Endothelial cell of umbilical vein (primary cell): ENCODE measurements around the gene AHI1. TPM values are rescaled to one million over a fixed set of nuclear protein-coding genes. Genes with fewer than 3 reads are reported as not detected.

Source experiments
- BruUV-seq: library from RNA; stranded (reverse); fragments of 400-500 nt; replicated peaks from 2 replicates; lab custom pipeline; 2021; lab: Mats Ljungman, UMichigan
- CTCF ChIA-PET: fragments of 300-600, 350-600 bp; sonication (Branson Sonifier 250); formaldehyde crosslinking; loops from one replicate; lab custom pipeline; 2021; ENCODE audit warnings: antibody characterized with exemption, inconsistent platforms; lab: Charles Lee
- POLR2A ChIA-PET: fragments of 300-600, 350-600 bp; sonication (Branson Sonifier 250); formaldehyde crosslinking; loops from one replicate; lab custom pipeline; 2021; ENCODE audit warnings: antibody characterized with exemption, inconsistent platforms; lab: Charles Lee
- DNase-seq: peaks from one replicate; pipeline ENCODE4 v3.0.0-alpha.2; 2011; ENCODE audit warnings: low read depth, low spot score
- FAIRE-seq: peaks from 2 replicates; lab custom pipeline; 2011; peaks lifted over from hg19 to GRCh38; lab: Jason Lieb, UNC
- H2AFZ ChIP-seq: 2 replicates; pipeline ENCODE4 v1.6.0; 2012; ENCODE audit warnings: low read depth, low read length, control low read depth, inconsistent platforms
- H3K27ac ChIP-seq: 2 replicates; pipeline ENCODE4 v1.5.1; 2011; ENCODE audit warnings: low read depth, mild to moderate bottlenecking, control low read depth, low read length, moderate library complexity; ENCODE audit not compliant: insufficient read depth
- H3K27me3 ChIP-seq, 2 experiments: 2 replicates each; pipeline versions ENCODE4 v1.6.0 to v1.6.1; 2011; ENCODE audit warnings: low read length in 2 of 2, mixed read lengths in 1 of 2; ENCODE audit not compliant: control insufficient read depth in 2 of 2, insufficient read depth in 2 of 2
- H3K36me3 ChIP-seq, 2 experiments: 2 replicates in 1 of 2; 3 replicates in 1 of 2; pipeline ENCODE4 v1.5.1; 2011; ENCODE audit warnings: low read length in 2 of 2, mild to moderate bottlenecking in 1 of 2, moderate library complexity in 1 of 2; ENCODE audit not compliant: control insufficient read depth in 2 of 2, insufficient read depth in 2 of 2; ENCODE audit errors: extremely low read depth in 1 of 2
- H3K4me1 ChIP-seq: 3 replicates; pipeline ENCODE4 v1.5.1; 2011; ENCODE audit warnings: mild to moderate bottlenecking, low read length; ENCODE audit not compliant: control insufficient read depth, insufficient read depth; ENCODE audit errors: extremely low read depth
- H3K4me2 ChIP-seq: 2 replicates; pipeline ENCODE4 v1.6.1; 2011; ENCODE audit warnings: low read length, control low read depth, mixed read lengths; ENCODE audit not compliant: insufficient read depth
- H3K4me3 ChIP-seq, 3 experiments: fragments of 200-600 bp in 1 of 3; sonication (generic), shearing (Covaris generic) in 1 of 3; replicated peaks in 1 of 3; 2 replicates each; pipeline ENCODE4 v1.5.1; 2011 to 2016; ENCODE audit warnings: control low read depth in 3 of 3, low read length in 3 of 3, mild to moderate bottlenecking in 2 of 3, inconsistent platforms in 1 of 3, low read depth in 1 of 3, moderate library complexity in 1 of 3; ENCODE audit not compliant: insufficient read depth in 1 of 3
- H3K79me2 ChIP-seq: 2 replicates; pipeline ENCODE4 v1.6.0; 2012; ENCODE audit warnings: low read length, inconsistent platforms; ENCODE audit not compliant: control insufficient read depth, insufficient read depth
- H3K9ac ChIP-seq: replicated peaks from 2 replicates; pipeline ENCODE3; 2011; ENCODE audit warnings: low read length, control low read depth; ENCODE audit not compliant: insufficient read depth; ENCODE audit errors: extremely low read depth
- H3K9me1 ChIP-seq: replicated peaks from 3 replicates; pipeline ENCODE4 v1.6.0; 2011; ENCODE audit warnings: mild to moderate bottlenecking, low read length; ENCODE audit not compliant: control insufficient read depth, insufficient read depth; ENCODE audit errors: extremely low read depth
- H3K9me3 ChIP-seq: replicated peaks from 2 replicates; pipeline ENCODE4 v1.5.1; 2012; ENCODE audit warnings: low read length, inconsistent platforms; ENCODE audit not compliant: control insufficient read depth, insufficient read depth
- H4K20me1 ChIP-seq: replicated peaks from 2 replicates; pipeline ENCODE3; 2011; ENCODE audit warnings: mild to moderate bottlenecking, low read length; ENCODE audit not compliant: control insufficient read depth, insufficient read depth; ENCODE audit errors: extremely low read depth
- EZH2 ChIP-seq: IDR thresholded peaks from 2 replicates; pipeline ENCODE4 v1.6.1; 2012; ENCODE audit warnings: borderline replicate concordance, low read depth, mild to moderate bottlenecking, moderate library complexity, low read length, inconsistent platforms; ENCODE audit not compliant: severe bottlenecking
- FOS ChIP-seq: IDR thresholded peaks from 2 replicates; pipeline ENCODE4 v1.6.1; 2011; ENCODE audit warnings: mild to moderate bottlenecking, low read length, moderate library complexity, borderline replicate concordance; ENCODE audit not compliant: insufficient read depth
- GATA2 ChIP-seq: IDR thresholded peaks from 2 replicates; pipeline ENCODE4 v1.7.0; 2011; ENCODE audit warnings: low read depth, mild to moderate bottlenecking, moderate library complexity, mixed read lengths, low read length; ENCODE audit not compliant: insufficient read length, insufficient read depth
- JUN ChIP-seq: IDR thresholded peaks from 2 replicates; pipeline ENCODE4 v1.6.1; 2011; ENCODE audit warnings: borderline replicate concordance, low read depth; ENCODE audit not compliant: insufficient read length, insufficient read depth
- MYC ChIP-seq: IDR thresholded peaks from one replicate; pipeline ENCODE4 v1.6.1; 2011; ENCODE audit warnings: mild to moderate bottlenecking, low read depth, low read length
- POLR2A ChIP-seq: IDR thresholded peaks from 2 replicates; pipeline ENCODE4 v1.6.1; 2012; ENCODE audit warnings: low read depth, mild to moderate bottlenecking, control low read depth, low read length
- POLR2AphosphoS5 ChIP-seq: IDR thresholded peaks from 2 replicates; pipeline ENCODE4 v1.6.1; 2012; ENCODE audit warnings: low read depth, mild to moderate bottlenecking, control low read depth, low read length, moderate library complexity; ENCODE audit not compliant: insufficient read depth
- dilution Hi-C: fragments of 300-500 bp; cut with MboI; formaldehyde crosslinking; loops from one replicate; pipeline ENCODE4 v1.15.0; 2019; ENCODE audit warnings: low sequenced_read_pairs; ENCODE audit not compliant: extremely low pct_ligation_motif_present
- intact Hi-C: fragments of 100-400 bp; cut with micrococcal nuclease; formaldehyde crosslinking; loops from one replicate; pipeline ENCODE4 v1.10.0; 2022
- polyA plus RNA-seq, 4 experiments: library from polyadenylated mRNA; depleted of rRNA in 3 of 4; stranded (reverse) in 3 of 4; unstranded in 1 of 4; fragments of >200 nt; gene quantifications; 2 replicates each; pipeline versions ENCODE4 v1.2.1 to v1.2.3, GENCODE V29; 2011 to 2012; ENCODE audit warnings: missing spikeins in 1 of 4
- total RNA-seq: library from RNA; stranded (reverse); gene quantifications from 2 replicates; pipeline ENCODE4 v1.2.3, GENCODE V29; 2021
- TF ChIP-seq, protein P1 (sequence below), 2 donors: IDR thresholded peaks; 1 replicate in 1 of 2; 2 replicates in 1 of 2; pipeline ENCODE4 v1.5.1; 2011; ENCODE audit warnings: low read length in 2 of 2, mild to moderate bottlenecking in 2 of 2, moderate library complexity in 2 of 2, control low read depth in 1 of 2, inconsistent platforms in 1 of 2, low read depth in 1 of 2; ENCODE audit not compliant: insufficient read depth in 1 of 2; ENCODE audit errors: extremely low read depth in 1 of 2
- TF ChIP-seq, protein P2 (sequence below): IDR thresholded peaks from 2 replicates; pipeline ENCODE4 v1.6.1; 2011; ENCODE audit not compliant: insufficient read depth, insufficient read length

AHI1 gene
- total and polyA plus RNA-seq, 2 donors (not counting 3 experiments of a cell fraction or from before 2014, with no cell fraction given), result 5.1 to 20.7 TPM

DNA sequence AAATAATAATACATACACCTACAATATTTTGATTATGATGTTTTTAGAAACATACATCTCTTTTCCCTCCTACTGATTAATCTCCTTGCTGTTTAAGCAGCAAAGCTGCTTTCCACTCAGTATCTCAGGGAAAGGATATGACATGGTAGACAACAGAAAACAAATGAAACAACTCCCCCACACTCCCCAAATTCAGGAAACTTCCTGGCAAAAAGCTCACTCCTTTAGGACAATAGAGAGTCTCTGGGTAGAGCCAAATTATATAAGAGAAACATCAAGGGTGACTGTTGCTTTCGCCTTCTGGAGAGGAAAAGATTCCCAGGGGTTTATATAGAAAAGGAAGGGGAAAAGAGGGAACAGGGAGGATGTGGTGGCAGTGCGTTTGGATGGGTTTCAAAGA is 48.7 kb upstream of the AHI1 start:
- Histone ChIP-seq H3K4me3 (no peak overlapping the region), H3K27me3 (no peaks in the 10 kb centered on the region), H3K36me3 (no peaks in the 10 kb centered on the region), H3K79me2 (no peaks in the 10 kb centered on the region), H2AFZ (no peak overlapping the region), H3K9ac (no peak overlapping the region), H3K27ac (no peak overlapping the region), H4K20me1 (no peaks in the 10 kb centered on the region), H3K9me1 (no peaks in the 10 kb centered on the region), H3K9me3 (no peaks in the 10 kb centered on the region), H3K4me2 (no peak overlapping the region), H3K4me1 (no peaks in the 10 kb centered on the region)
- ChIA-PET CTCF (interaction anchor here (2.7 kb wide), 1 partner anchor 10 kb away, joined by 11 read pairs; no protein-coding TSS in a partner anchor), POLR2A (no interaction called here)
- FAIRE-seq (no peak), DNase-seq (no peak)
- intact Hi-C loops (no loop called here), dilution Hi-C loops (no loop called here)
- no TSS peak for BruUV-seq
- TF ChIP-seq EZH2 (no peak), JUN (no peak), GATA2 (no peak), POLR2AphosphoS5 (no peak), FOS (no peak), POLR2A (no peak), MYC (no peak)
- TF ChIP-seq, protein P1, sequence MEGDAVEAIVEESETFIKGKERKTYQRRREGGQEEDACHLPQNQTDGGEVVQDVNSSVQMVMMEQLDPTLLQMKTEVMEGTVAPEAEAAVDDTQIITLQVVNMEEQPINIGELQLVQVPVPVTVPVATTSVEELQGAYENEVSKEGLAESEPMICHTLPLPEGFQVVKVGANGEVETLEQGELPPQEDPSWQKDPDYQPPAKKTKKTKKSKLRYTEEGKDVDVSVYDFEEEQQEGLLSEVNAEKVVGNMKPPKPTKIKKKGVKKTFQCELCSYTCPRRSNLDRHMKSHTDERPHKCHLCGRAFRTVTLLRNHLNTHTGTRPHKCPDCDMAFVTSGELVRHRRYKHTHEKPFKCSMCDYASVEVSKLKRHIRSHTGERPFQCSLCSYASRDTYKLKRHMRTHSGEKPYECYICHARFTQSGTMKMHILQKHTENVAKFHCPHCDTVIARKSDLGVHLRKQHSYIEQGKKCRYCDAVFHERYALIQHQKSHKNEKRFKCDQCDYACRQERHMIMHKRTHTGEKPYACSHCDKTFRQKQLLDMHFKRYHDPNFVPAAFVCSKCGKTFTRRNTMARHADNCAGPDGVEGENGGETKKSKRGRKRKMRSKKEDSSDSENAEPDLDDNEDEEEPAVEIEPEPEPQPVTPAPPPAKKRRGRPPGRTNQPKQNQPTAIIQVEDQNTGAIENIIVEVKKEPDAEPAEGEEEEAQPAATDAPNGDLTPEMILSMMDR (IDR thresholded peaks at IDR 0.05; ENCODE audit: extremely low read depth in 1 of 2, insufficient read depth in 1 of 2, low read depth in 1 of 2, low read length in 2 of 2), result no peak
- TF ChIP-seq, protein P2, sequence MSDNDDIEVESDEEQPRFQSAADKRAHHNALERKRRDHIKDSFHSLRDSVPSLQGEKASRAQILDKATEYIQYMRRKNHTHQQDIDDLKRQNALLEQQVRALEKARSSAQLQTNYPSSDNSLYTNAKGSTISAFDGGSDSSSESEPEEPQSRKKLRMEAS, result no peak
